Upper lobe of left lung (tissue), 4 donors: ENCODE measurements around the gene PCLAF.

Source experiments
- POLR2A ChIP-seq, 4 donors: fragments of 450-650 bp; IDR thresholded peaks; one replicate each; pipeline ENCODE4 v1.5.1; 2016 to 2017; ENCODE audit warnings: antibody characterized with exemption in 4 of 4, mild to moderate bottlenecking in 2 of 4
- TF ChIP-seq, protein P1 (sequence below), 6 experiments: fragments of 450-650 bp in 4 of 6; fragments of 200-600 bp in 2 of 6; sonication (generic) in 2 of 6; IDR thresholded peaks; one replicate each; pipeline ENCODE4 v1.5.1; 2016 to 2019; ENCODE audit warnings: antibody characterized with exemption in 6 of 6

DNA sequence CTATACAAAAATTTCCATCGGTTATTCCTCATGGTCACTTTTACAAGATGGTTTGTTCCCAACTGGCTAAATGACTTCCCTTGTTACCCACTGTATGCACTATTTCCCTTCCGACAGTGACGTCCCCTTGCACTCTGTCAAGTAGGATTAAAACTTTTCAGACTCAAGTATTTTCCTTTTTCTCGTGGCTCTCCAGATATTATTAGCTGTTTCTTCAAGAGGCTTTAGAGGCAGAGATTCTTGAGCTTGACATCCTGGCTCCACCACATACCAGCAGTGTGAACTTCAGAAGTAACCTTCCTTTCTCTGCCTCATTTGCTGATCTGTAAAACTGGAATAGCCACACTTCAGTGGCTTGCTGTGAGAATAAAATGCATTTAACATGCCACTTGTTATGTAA lies 39.3 kb downstream of the PCLAF start:
- TF ChIP-seq, protein P1, sequence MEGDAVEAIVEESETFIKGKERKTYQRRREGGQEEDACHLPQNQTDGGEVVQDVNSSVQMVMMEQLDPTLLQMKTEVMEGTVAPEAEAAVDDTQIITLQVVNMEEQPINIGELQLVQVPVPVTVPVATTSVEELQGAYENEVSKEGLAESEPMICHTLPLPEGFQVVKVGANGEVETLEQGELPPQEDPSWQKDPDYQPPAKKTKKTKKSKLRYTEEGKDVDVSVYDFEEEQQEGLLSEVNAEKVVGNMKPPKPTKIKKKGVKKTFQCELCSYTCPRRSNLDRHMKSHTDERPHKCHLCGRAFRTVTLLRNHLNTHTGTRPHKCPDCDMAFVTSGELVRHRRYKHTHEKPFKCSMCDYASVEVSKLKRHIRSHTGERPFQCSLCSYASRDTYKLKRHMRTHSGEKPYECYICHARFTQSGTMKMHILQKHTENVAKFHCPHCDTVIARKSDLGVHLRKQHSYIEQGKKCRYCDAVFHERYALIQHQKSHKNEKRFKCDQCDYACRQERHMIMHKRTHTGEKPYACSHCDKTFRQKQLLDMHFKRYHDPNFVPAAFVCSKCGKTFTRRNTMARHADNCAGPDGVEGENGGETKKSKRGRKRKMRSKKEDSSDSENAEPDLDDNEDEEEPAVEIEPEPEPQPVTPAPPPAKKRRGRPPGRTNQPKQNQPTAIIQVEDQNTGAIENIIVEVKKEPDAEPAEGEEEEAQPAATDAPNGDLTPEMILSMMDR (IDR thresholded peaks at IDR 0.05) = no peak
- no peak for TF ChIP-seq POLR2A (IDR thresholded peaks at IDR 0.05)
